ENCODE data around the gene TCAIM.
"Not testable (repeated sequence)": the region's sequence is repeated elsewhere in the genome, so short reads cannot be mapped to it uniquely, and the experiment has no call there.

Gene TCAIM

GRCh38 chr3:44416031-44417030 lies 77.8 kb downstream of the TCAIM start:
- Histone ChIP-seq H3K27me3 (ENCODE audit: insufficient read depth, low read length) (no peaks in the 10 kb centered on the region), H3K9ac (ENCODE audit: low read depth, low read length) (no peak overlapping the region), H3K4me1 (ENCODE audit: insufficient read depth, low read length) (no peaks in the 10 kb centered on the region), H3K36me3 (ENCODE audit: insufficient read depth, low read length) (no peaks in the 10 kb centered on the region), H3K27ac (ENCODE audit: low read depth, low read length) (no peak overlapping the region), H3K4me3 (ENCODE audit: low read length) (no peak overlapping the region), H3K9me3 (ENCODE audit: insufficient read depth, low read depth, low read length) (no peaks in the 10 kb centered on the region)
- 93% methylated on average over 11 of the region's 11 CpGs for whole genome bisulfite sequencing

GRCh38 chr3:44418118-44418517 lies 79.6 kb downstream of the TCAIM start:
- H3K9me3 ChIP-seq (ENCODE audit: insufficient read depth, low read depth, low read length); H3K4me3 ChIP-seq (ENCODE audit: low read length); H3K36me3 ChIP-seq (ENCODE audit: insufficient read depth, low read length); H3K4me1 ChIP-seq (ENCODE audit: insufficient read depth, low read length); H3K9ac ChIP-seq (ENCODE audit: low read depth, low read length); H3K27me3 ChIP-seq (ENCODE audit: insufficient read depth, low read length); H3K27ac ChIP-seq (ENCODE audit: low read depth, low read length): not testable (repeated sequence)
- WGBS: 91% methylated on average over 4 of the region's 4 CpGs

GRCh38 chr3:44418549-44418948 lies 80.0 kb downstream of the TCAIM start:
- Histone ChIP-seq H3K36me3 (ENCODE audit: insufficient read depth, low read length) (no peaks in the 10 kb centered on the region), H3K27ac (ENCODE audit: low read depth, low read length) (no peak overlapping the region), H3K4me1 (ENCODE audit: insufficient read depth, low read length) (no peaks in the 10 kb centered on the region), H3K27me3 (ENCODE audit: insufficient read depth, low read length) (no peaks in the 10 kb centered on the region; the same call in 1 of the 2 replicates), H3K9ac (ENCODE audit: low read depth, low read length) (no peak overlapping the region), H3K4me3 (ENCODE audit: low read length) (no peak overlapping the region), H3K9me3 (ENCODE audit: insufficient read depth, low read depth, low read length) (no peaks in the 10 kb centered on the region)
- 87% methylated on average over 2 of the region's 2 CpGs for WGBS

GRCh38 chr3:44419116-44419922 lies 80.8 kb downstream of the TCAIM start:
- H3K36me3 ChIP-seq (ENCODE audit: insufficient read depth, low read length): no peaks in the 10 kb centered on the region
- H3K9ac ChIP-seq (ENCODE audit: low read depth, low read length): no peak overlapping the region
- no peaks in the 10 kb centered on the region; the same call in 1 of the 2 replicates for H3K27me3 ChIP-seq (ENCODE audit: insufficient read depth, low read length)
- 78% methylated on average over 11 of the region's 11 CpGs for WGBS
- H3K4me3 ChIP-seq (ENCODE audit: low read length): no peak overlapping the region
- no peaks in the 10 kb centered on the region for H3K4me1 ChIP-seq (ENCODE audit: insufficient read depth, low read length)
- no peaks in the 10 kb centered on the region for H3K9me3 ChIP-seq (ENCODE audit: insufficient read depth, low read depth, low read length)
- no peak overlapping the region for H3K27ac ChIP-seq (ENCODE audit: low read depth, low read length)

GRCh38 chr3:44419923-44420650 lies 81.5 kb downstream of the TCAIM start:
- no peaks in the 10 kb centered on the region for H3K36me3 ChIP-seq (ENCODE audit: insufficient read depth, low read length)
- H3K27ac ChIP-seq (ENCODE audit: low read depth, low read length): no peak overlapping the region
- 91% methylated on average over 14 of the region's 14 CpGs for WGBS
- H3K27me3 ChIP-seq (ENCODE audit: insufficient read depth, low read length): no peaks in the 10 kb centered on the region; the same call in 1 of the 2 replicates
- no peaks in the 10 kb centered on the region for H3K4me1 ChIP-seq (ENCODE audit: insufficient read depth, low read length)
- no peak overlapping the region for H3K4me3 ChIP-seq (ENCODE audit: low read length)
- no peaks in the 10 kb centered on the region for H3K9me3 ChIP-seq (ENCODE audit: insufficient read depth, low read depth, low read length)
- H3K9ac ChIP-seq (ENCODE audit: low read depth, low read length): no peak overlapping the region

GRCh38 chr3:44420676-44421075 lies 82.1 kb downstream of the TCAIM start:
- no peaks in the 10 kb centered on the region for H3K36me3 ChIP-seq (ENCODE audit: insufficient read depth, low read length)
- H3K4me1 ChIP-seq (ENCODE audit: insufficient read depth, low read length): no peaks in the 10 kb centered on the region
- H3K27ac ChIP-seq (ENCODE audit: low read depth, low read length): no peak overlapping the region
- 84% methylated on average over 1 of the region's 1 CpG for WGBS
- H3K4me3 ChIP-seq (ENCODE audit: low read length): no peak overlapping the region
- H3K9ac ChIP-seq (ENCODE audit: low read depth, low read length): no peak overlapping the region
- H3K9me3 ChIP-seq (ENCODE audit: insufficient read depth, low read depth, low read length): no peaks in the 10 kb centered on the region
- H3K27me3 ChIP-seq (ENCODE audit: insufficient read depth, low read length): no peaks in the 10 kb centered on the region; the same call in 1 of the 2 replicates

GRCh38 chr3:44421280-44421679 lies 82.7 kb downstream of the TCAIM start:
- no peaks in the 10 kb centered on the region for H3K9me3 ChIP-seq (ENCODE audit: insufficient read depth, low read depth, low read length)
- 90% methylated on average over 6 of the region's 6 CpGs for WGBS
- no peaks in the 10 kb centered on the region for H3K36me3 ChIP-seq (ENCODE audit: insufficient read depth, low read length)
- H3K4me1 ChIP-seq (ENCODE audit: insufficient read depth, low read length): no peaks in the 10 kb centered on the region
- no peak overlapping the region for H3K9ac ChIP-seq (ENCODE audit: low read depth, low read length)
- H3K27ac ChIP-seq (ENCODE audit: low read depth, low read length): no peak overlapping the region
- no peak overlapping the region for H3K4me3 ChIP-seq (ENCODE audit: low read length)
- H3K27me3 ChIP-seq (ENCODE audit: insufficient read depth, low read length): no peaks in the 10 kb centered on the region; the same call in 1 of the 2 replicates

- H3K4me1 ChIP-seq (ENCODE audit: insufficient read depth, low read length): no peaks in the 10 kb centered on the region
- H3K9ac ChIP-seq (ENCODE audit: low read depth, low read length): no peak overlapping the region
- H3K9me3 ChIP-seq (ENCODE audit: insufficient read depth, low read depth, low read length): no peaks in the 10 kb centered on the region
- H3K4me3 ChIP-seq (ENCODE audit: low read length): no peak overlapping the region
- 87% methylated on average over 3 of the region's 3 CpGs for WGBS
- no peak overlapping the region for H3K27ac ChIP-seq (ENCODE audit: low read depth, low read length)
- H3K36me3 ChIP-seq (ENCODE audit: insufficient read depth, low read length): no peaks in the 10 kb centered on the region
- no peaks in the 10 kb centered on the region; the same call in 1 of the 2 replicates for H3K27me3 ChIP-seq (ENCODE audit: insufficient read depth, low read length)
Measured at GRCh38 chr3:44424758-44425157, 86.2 kb downstream of the TCAIM start.

- no peaks in the 10 kb centered on the region for H3K4me1 ChIP-seq (ENCODE audit: insufficient read depth, low read length)
- H3K36me3 ChIP-seq (ENCODE audit: insufficient read depth, low read length): no peaks in the 10 kb centered on the region
- 84% methylated on average over 3 of the region's 3 CpGs for WGBS
- H3K9ac ChIP-seq (ENCODE audit: low read depth, low read length): no peak overlapping the region
- no peaks in the 10 kb centered on the region for H3K9me3 ChIP-seq (ENCODE audit: insufficient read depth, low read depth, low read length)
- no peaks in the 10 kb centered on the region for H3K27me3 ChIP-seq (ENCODE audit: insufficient read depth, low read length)
- H3K27ac ChIP-seq (ENCODE audit: low read depth, low read length): no peak overlapping the region
- no peak overlapping the region for H3K4me3 ChIP-seq (ENCODE audit: low read length)
Measured at GRCh38 chr3:44427683-44428082, 89.1 kb downstream of the TCAIM start.

- no peak overlapping the region for H3K4me3 ChIP-seq (ENCODE audit: low read length)
- H3K27ac ChIP-seq (ENCODE audit: low read depth, low read length): no peak overlapping the region
- 86% methylated on average over 7 of the region's 7 CpGs for WGBS
- no peaks in the 10 kb centered on the region for H3K27me3 ChIP-seq (ENCODE audit: insufficient read depth, low read length)
- no peaks in the 10 kb centered on the region for H3K4me1 ChIP-seq (ENCODE audit: insufficient read depth, low read length)
- H3K9me3 ChIP-seq (ENCODE audit: insufficient read depth, low read depth, low read length): no peaks in the 10 kb centered on the region
- no peak overlapping the region for H3K9ac ChIP-seq (ENCODE audit: low read depth, low read length)
- no peaks in the 10 kb centered on the region for H3K36me3 ChIP-seq (ENCODE audit: insufficient read depth, low read length)
Measured at GRCh38 chr3:44428910-44429309, 90.3 kb downstream of the TCAIM start.
